Measurements from ENCODE around the gene LELP1. TPM values are rescaled to one million over a fixed set of nuclear protein-coding genes. Genes with fewer than 3 reads are reported as not detected.
A peak's percentile ranks its signal among the peaks of the same experiment; 100 is the strongest.

The LELP1 gene
- total RNA-seq, 2 donors from 2014 or later = not detected

- no peak overlapping the region for H3K27ac Mint-ChIP-seq
- H3K9me3 Mint-ChIP-seq = no peaks in the 10 kb centered on the region
- H3K36me3 Mint-ChIP-seq = no peaks in the 10 kb centered on the region
- ATAC-seq (no peak), DNase-seq (ENCODE audit: low spot score in 2 of 2) (no peak)
Measured at GRCh38 chr1:153251562-153251961, 48.3 kb downstream of the LELP1 start.

- Mint-ChIP-seq H3K36me3 (no peaks in the 10 kb centered on the region), H3K27ac (no peak overlapping the region), H3K9me3 (no peaks in the 10 kb centered on the region)
- no peak for DNase-seq (ENCODE audit: low spot score in 2 of 2)
- ATAC-seq = no peak
Measured at GRCh38 chr1:153251988-153252387, 48.8 kb downstream of the LELP1 start.

DNA sequence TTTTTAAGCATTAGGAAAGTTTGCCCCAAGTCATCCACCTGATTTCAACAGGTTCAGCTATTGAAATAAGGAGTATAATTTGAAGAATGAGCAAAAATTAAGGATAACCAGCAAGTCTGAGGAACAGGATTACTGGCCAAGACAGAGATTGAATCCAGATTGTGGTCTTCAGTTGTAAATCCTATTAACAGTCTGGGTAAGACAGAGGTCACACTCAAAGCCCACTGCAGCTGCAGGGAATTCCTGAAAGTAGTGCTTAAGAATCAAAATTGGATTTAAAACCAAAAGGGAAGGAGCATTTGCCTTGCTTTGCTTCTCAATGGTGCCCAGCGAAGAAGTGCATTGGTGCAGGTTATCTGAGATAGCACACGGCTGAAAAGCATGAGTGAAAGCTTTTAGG, 49.8 kb downstream of the LELP1 start:
- Mint-ChIP-seq H3K9me3 (no peaks in the 10 kb centered on the region), H3K27ac (no peak overlapping the region), H3K36me3 (no peaks in the 10 kb centered on the region)
- no peak for ATAC-seq
- DNase-seq (ENCODE audit: low spot score in 2 of 2) = no peak

DNA sequence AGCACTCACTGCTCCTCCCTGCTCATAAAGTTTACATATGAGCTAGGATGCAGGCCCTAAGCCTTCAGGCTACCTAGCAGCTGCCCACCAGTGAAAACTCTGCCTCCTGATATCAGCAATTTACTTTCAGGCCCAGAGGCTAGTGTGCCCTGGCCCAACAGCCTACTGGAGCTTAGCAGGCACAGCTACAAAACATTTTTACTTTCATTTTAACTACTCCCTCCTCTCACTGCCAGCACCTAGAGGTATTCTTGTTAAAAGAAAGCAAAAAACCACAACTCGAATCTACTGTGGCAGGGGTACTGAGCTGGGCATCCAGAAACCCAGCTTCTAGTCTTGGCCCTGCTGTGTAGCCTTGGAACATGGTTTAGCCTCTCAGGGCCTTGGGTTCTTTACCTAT, 50.5 kb downstream of the LELP1 start:
- ATAC-seq (peak in 1 of 2 donors; percentile 24), DNase-seq (ENCODE audit: low spot score in 2 of 2) (no peak)
- Mint-ChIP-seq H3K27ac (no peak overlapping the region), H3K9me3 (no peaks in the 10 kb centered on the region), H3K36me3 (no peaks in the 10 kb centered on the region)

Other genes starting within 250 kb of the LELP1 start
- gene SPRR4, start 232.8 kb upstream of the LELP1 start, total RNA-seq = not detected
- gene SPRR1A, start 219.3 kb upstream of the LELP1 start, total RNA-seq = not detected
- gene SPRR3, start 201.7 kb upstream of the LELP1 start, total RNA-seq = not detected
- not detected for gene SPRR1B, start 172.2 kb upstream of the LELP1 start, total RNA-seq
- not detected for gene SPRR2D, start 162.3 kb upstream of the LELP1 start, total RNA-seq
- not detected for gene SPRR2A, start 145.9 kb upstream of the LELP1 start, total RNA-seq
- gene SPRR2B, start 131.8 kb upstream of the LELP1 start, total RNA-seq = not detected
- gene SPRR2E, start 108.9 kb upstream of the LELP1 start, total RNA-seq = not detected
- not detected for gene SPRR2F, start 89.9 kb upstream of the LELP1 start, total RNA-seq
- not detected for gene SPRR2G, start 52.5 kb upstream of the LELP1 start, total RNA-seq
- not detected for gene PRR9, start 14.2 kb downstream of the LELP1 start, total RNA-seq
- not detected for gene LORICRIN, start 56.3 kb downstream of the LELP1 start, total RNA-seq
- not detected for gene PGLYRP3, start 109.5 kb downstream of the LELP1 start, total RNA-seq
- not detected for gene PGLYRP4, start 145.4 kb downstream of the LELP1 start, total RNA-seq
- gene S100A9, start 154.4 kb downstream of the LELP1 start, total RNA-seq = 1 to 10 TPM in 1 of 2 donors, under 1 TPM in 1; 0.73 to 1.4 TPM
- gene S100A12, start 172.2 kb downstream of the LELP1 start, total RNA-seq = not detected
- gene S100A8, start 187.6 kb downstream of the LELP1 start, total RNA-seq = not detected
- not detected for gene S100A7A, start 213.1 kb downstream of the LELP1 start, total RNA-seq

All from activated naive CD4-positive, alpha-beta T cell treated with anti-CD3 and anti-CD28 coated beads, Interleukin-2, amount 50 U/mL, for 72 hours (primary cell).